HTERT RPE-1 (cell line): ENCODE measurements around the gene TPBGL.

Experiments
- in situ Hi-C: fragments of 300-500 bp; cut with MboI; formaldehyde crosslinking; loops from 4 replicates; pipeline ENCODE4 v1.14.3; 2020; ENCODE audit warnings: low sequenced_read_pairs

Gene TPBGL, protein sequence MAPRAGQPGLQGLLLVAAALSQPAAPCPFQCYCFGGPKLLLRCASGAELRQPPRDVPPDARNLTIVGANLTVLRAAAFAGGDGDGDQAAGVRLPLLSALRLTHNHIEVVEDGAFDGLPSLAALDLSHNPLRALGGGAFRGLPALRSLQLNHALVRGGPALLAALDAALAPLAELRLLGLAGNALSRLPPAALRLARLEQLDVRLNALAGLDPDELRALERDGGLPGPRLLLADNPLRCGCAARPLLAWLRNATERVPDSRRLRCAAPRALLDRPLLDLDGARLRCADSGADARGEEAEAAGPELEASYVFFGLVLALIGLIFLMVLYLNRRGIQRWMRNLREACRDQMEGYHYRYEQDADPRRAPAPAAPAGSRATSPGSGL

GRCh38 chr11:75240311-75241035 is at the start of gene TPBGL:
Gene TPBGL (plus strand): TSS chr11:75240774. CDS start chr11:75241050, 276 bp downstream.
- in situ Hi-C loops, result no loop called here

DNA sequence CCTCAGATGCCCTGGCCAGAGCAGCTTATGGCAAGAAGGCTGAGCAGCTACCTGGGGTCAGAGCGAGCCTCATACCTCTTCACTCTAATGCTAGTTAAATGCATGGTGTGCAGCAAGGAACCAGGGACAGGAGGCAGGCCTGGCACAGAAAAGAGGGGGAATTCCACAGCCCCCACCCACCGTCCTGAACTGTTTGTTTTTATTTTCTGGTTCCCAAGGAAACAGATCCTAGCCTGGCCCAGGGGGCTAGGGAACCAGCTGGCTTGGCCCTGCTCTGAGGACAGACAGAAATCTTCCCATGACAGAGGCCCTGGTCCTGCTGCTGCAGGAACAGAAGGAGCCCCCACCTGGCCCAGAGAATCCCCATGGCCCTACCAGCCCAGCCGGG is 49.2 kb upstream of the TPBGL start:
- in situ Hi-C loops, result no loop called here

DNA sequence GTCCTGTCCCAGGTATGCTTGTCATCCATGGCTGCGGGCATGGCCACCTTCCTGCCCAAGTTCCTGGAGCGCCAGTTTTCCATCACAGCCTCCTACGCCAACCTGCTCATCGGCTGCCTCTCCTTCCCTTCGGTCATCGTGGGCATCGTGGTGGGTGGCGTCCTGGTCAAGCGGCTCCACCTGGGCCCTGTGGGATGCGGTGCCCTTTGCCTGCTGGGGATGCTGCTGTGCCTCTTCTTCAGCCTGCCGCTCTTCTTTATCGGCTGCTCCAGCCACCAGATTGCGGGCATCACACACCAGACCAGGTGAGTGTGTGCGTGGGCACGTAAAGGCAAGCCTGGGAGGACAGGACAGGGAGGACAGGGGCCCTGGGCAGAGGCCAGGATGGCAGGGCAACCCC is 47.3 kb upstream of the TPBGL start:
- in situ Hi-C loops, result no loop called here

DNA sequence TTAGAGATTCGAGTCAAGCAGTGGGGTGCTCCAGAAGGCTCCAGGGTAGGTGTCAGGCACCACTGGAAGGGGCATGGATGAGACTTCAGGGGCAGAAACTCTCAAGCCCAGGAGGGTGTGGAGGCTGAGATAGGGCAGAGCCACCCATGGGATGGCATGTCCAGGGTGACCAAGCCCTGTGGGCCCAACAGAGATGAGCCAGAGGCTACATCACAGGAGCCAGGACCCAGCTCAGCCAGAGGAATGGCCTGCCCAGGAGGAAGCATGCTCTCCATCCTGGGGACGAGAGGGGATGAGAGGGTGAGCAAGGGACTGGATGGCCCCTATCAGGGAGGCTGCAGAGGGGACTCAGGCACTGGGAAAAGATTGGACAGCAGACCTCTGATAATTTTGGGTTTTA is 46.9 kb upstream of the TPBGL start:
- in situ Hi-C loops, result no loop called here

- in situ Hi-C loops, result no loop called here
These were observed 46.4 kb upstream of the TPBGL start for GRCh38 chr11:75194147-75194546.

GRCh38 chr11:75195167-75195962 is 45.2 kb upstream of the TPBGL start:
- in situ Hi-C loops, result no loop called here

DNA sequence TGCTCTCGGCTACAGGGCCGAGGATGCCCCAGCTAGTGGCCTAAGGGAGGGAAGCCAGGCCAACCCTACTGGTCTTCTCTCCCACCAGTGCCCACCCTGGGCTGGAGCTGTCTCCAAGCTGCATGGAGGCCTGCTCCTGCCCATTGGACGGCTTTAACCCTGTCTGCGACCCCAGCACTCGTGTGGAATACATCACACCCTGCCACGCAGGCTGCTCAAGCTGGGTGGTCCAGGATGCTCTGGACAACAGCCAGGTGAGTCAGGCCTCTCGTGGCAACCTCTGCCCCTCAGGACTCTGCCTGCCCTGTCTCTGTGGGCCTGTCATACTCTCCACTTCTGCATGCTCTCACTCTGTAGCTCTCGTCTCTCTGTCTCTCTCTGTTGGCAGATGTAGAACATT is 44.1 kb upstream of the TPBGL start:
- in situ Hi-C loops, result no loop called here

- in situ Hi-C loops, result no loop called here
These were observed 42.9 kb upstream of the TPBGL start for GRCh38 chr11:75197512-75198277.

GRCh38 chr11:75198278-75198973 is 42.1 kb upstream of the TPBGL start:
- in situ Hi-C loops, result no loop called here

GRCh38 chr11:75199412-75199955 is 41.1 kb upstream of the TPBGL start:
- in situ Hi-C loops, result no loop called here

GRCh38 chr11:75200051-75200450 is 40.5 kb upstream of the TPBGL start:
- in situ Hi-C loops, result no loop called here

- in situ Hi-C loops, result no loop called here
These were observed 40.0 kb upstream of the TPBGL start for GRCh38 chr11:75200531-75200930.

GRCh38 chr11:75201771-75202170 is 38.8 kb upstream of the TPBGL start:
- in situ Hi-C loops, result no loop called here

DNA sequence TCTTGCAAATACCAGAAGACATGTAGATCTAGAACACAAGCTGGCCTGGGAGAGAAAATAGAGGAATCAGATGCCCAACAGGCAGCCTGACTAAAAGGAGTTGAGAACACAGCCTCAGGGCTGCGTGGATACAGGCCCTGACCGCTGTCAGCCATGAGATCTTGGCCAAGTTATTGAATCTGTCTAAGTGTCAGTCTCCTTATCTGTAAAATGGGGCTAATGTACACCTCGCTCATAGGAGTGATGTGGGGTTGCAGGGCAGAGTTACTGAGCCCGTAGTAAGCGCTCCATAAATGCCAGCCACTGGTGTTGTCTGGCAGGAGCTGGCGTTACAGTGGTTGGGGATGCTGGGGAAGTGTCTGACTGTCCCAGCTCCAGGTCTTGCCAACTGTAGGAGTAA is 38.4 kb upstream of the TPBGL start:
- in situ Hi-C loops, result no loop called here

DNA sequence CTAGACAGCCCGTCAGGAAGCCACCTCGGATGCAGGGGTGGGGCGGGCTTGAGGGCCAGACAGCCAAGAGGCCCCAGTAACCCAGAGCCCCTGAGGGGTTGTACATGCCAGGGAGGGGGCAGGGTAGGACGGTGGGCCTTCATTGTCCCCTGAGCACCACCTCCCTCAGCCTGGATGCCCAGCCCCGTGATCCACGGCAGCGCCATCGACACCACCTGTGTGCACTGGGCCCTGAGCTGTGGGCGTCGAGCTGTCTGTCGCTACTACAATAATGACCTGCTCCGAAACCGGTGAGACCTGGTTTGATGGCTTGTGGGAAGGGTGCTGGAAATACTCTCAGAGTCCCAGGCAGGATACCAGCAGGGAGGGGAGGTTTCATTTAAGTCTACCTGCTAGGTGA is 37.4 kb upstream of the TPBGL start:
- in situ Hi-C loops, result no loop called here

GRCh38 chr11:75203641-75204011 is 36.9 kb upstream of the TPBGL start:
- in situ Hi-C loops, result no loop called here

GRCh38 chr11:75204012-75204674 is 36.4 kb upstream of the TPBGL start:
- in situ Hi-C loops, result no loop called here

DNA sequence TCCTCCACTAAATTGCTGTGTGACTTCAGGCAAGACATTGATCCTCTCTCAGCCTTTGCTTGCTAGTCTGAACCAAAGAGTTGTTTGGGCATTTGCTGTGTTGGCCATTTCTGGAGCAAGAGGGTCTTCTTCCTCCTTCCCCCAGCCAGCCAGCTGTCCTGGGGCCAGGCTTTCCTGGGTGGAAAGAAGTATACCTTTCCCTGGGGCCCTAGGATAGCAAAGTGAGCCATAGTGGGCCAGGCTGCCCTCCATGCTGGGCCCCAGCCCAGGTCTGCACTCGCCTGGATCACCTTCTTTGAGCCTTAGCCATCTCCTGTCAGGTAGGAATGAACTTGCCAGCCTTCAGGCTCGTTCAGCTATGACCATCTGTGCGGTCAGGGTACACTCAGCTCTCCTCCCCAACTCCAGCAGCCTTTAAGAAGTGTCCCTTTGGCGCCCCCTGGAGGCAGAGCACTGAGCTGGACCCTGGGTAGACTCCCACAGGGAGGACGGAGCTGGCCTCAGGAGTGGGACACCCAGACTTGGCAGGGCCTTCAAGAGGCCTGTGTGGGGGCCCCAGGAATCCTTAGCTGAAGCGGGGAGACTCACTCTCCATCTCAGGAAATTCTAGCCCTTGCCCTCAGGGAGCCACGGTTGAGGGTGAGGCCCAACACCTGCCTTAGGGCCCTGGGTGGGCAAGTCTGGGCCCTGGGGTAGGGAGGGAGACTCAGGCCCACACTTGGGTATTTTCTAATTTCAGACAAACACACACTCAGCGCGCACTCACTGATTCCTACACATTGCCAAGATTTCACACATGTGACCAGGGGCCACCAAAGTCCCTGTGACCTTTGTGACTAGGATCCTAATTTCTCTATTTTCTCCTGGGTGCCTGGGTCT is 35.6 kb upstream of the TPBGL start:
- in situ Hi-C loops, result no loop called here
